ENCODE data around the gene NRXN3. TPM values are rescaled to one million over a fixed set of nuclear protein-coding genes. Genes with fewer than 3 reads are reported as not detected.

The NRXN3 gene
- total and polyA plus RNA-seq, 4 donors = 0.07 to 1.2 (median 0.23) TPM

DNA sequence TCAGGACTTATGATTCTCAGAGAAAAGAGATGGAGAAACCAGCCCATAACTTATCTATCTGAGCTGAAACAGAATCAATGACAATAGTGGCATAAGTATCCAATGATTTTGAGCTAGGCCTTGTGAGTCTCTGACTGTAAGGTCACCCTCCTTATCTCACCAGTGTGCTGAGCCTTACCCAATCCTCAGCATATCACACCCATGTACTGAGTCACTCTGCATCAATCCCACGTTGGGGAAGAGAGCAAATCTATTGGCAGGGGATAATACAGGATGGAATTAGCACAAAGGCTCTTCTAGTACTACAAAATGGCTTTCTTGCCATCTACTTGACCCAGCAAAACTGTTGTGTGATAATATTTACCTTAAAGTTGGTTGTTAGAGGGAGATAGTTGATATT lies 997.8 kb downstream of the NRXN3 start:
- Histone ChIP-seq H3K4me1 (ENCODE audit: control insufficient read depth in 4 of 4, insufficient read depth in 4 of 4, low read length in 3 of 4) (no peaks in the 10 kb centered on the region), H3K9me3 (ENCODE audit: control insufficient read depth in 4 of 4, low read length in 3 of 4) (no peaks in the 10 kb centered on the region), H3K9ac (ENCODE audit: low read depth in 1 of 2, low read length in 2 of 2) (no peak overlapping the region), H3K27ac (ENCODE audit: low read depth in 1 of 2, low read length in 2 of 2) (no peak overlapping the region), H3K27me3 (ENCODE audit: control insufficient read depth in 4 of 4, insufficient read depth in 4 of 4, low read length in 3 of 4) (no peaks in the 10 kb centered on the region), H3K36me3 (ENCODE audit: control insufficient read depth in 4 of 4, insufficient read depth in 3 of 4, low read depth in 1 of 4, low read length in 3 of 4) (no peaks in the 10 kb centered on the region), H3K4me3 (ENCODE audit: low read depth in 1 of 3, low read length in 3 of 3) (no peak overlapping the region)
- no peak for DNase-seq (ENCODE audit: low spot score)
- 38% methylated on average over 1 of the region's 1 CpG for WGBS
- TF ChIP-seq, protein P1, sequence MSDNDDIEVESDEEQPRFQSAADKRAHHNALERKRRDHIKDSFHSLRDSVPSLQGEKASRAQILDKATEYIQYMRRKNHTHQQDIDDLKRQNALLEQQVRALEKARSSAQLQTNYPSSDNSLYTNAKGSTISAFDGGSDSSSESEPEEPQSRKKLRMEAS (IDR thresholded peaks at IDR 0.05) = no peak
- TF ChIP-seq EGR1 (IDR thresholded peaks at IDR 0.05; ENCODE audit: low read depth in 2 of 2) (no peak), GABPA (IDR thresholded peaks at IDR 0.05 in 1 of 2, conservative IDR thresholded peaks at IDR 0.05 in 1 of 2) (no peak), FOXA1 (IDR thresholded peaks at IDR 0.05) (no peak), JUND (IDR thresholded peaks at IDR 0.05) (no peak), TAF1 (conservative IDR thresholded peaks at IDR 0.05) (no peak), FOXA2 (IDR thresholded peaks at IDR 0.05) (no peak), SP1 (IDR thresholded peaks at IDR 0.05) (no peak), RXRA (IDR thresholded peaks at IDR 0.05) (no peak), HNF4A (conservative IDR thresholded peaks at IDR 0.05) (no peak), YY1 (IDR thresholded peaks at IDR 0.05) (no peak), HNF4G (IDR thresholded peaks at IDR 0.05) (no peak)
- TF ChIP-seq, protein P2, sequence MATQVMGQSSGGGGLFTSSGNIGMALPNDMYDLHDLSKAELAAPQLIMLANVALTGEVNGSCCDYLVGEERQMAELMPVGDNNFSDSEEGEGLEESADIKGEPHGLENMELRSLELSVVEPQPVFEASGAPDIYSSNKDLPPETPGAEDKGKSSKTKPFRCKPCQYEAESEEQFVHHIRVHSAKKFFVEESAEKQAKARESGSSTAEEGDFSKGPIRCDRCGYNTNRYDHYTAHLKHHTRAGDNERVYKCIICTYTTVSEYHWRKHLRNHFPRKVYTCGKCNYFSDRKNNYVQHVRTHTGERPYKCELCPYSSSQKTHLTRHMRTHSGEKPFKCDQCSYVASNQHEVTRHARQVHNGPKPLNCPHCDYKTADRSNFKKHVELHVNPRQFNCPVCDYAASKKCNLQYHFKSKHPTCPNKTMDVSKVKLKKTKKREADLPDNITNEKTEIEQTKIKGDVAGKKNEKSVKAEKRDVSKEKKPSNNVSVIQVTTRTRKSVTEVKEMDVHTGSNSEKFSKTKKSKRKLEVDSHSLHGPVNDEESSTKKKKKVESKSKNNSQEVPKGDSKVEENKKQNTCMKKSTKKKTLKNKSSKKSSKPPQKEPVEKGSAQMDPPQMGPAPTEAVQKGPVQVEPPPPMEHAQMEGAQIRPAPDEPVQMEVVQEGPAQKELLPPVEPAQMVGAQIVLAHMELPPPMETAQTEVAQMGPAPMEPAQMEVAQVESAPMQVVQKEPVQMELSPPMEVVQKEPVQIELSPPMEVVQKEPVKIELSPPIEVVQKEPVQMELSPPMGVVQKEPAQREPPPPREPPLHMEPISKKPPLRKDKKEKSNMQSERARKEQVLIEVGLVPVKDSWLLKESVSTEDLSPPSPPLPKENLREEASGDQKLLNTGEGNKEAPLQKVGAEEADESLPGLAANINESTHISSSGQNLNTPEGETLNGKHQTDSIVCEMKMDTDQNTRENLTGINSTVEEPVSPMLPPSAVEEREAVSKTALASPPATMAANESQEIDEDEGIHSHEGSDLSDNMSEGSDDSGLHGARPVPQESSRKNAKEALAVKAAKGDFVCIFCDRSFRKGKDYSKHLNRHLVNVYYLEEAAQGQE (IDR thresholded peaks at IDR 0.05) = no peak
- TF ChIP-seq, protein P3, sequence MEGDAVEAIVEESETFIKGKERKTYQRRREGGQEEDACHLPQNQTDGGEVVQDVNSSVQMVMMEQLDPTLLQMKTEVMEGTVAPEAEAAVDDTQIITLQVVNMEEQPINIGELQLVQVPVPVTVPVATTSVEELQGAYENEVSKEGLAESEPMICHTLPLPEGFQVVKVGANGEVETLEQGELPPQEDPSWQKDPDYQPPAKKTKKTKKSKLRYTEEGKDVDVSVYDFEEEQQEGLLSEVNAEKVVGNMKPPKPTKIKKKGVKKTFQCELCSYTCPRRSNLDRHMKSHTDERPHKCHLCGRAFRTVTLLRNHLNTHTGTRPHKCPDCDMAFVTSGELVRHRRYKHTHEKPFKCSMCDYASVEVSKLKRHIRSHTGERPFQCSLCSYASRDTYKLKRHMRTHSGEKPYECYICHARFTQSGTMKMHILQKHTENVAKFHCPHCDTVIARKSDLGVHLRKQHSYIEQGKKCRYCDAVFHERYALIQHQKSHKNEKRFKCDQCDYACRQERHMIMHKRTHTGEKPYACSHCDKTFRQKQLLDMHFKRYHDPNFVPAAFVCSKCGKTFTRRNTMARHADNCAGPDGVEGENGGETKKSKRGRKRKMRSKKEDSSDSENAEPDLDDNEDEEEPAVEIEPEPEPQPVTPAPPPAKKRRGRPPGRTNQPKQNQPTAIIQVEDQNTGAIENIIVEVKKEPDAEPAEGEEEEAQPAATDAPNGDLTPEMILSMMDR (IDR thresholded peaks at IDR 0.05; ENCODE audit: low read depth, low read length, missing input control) = no peak
- TF ChIP-seq, protein P4, sequence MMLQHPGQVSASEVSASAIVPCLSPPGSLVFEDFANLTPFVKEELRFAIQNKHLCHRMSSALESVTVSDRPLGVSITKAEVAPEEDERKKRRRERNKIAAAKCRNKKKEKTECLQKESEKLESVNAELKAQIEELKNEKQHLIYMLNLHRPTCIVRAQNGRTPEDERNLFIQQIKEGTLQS (IDR thresholded peaks at IDR 0.05) = no peak
- TF ChIP-seq, protein P5, sequence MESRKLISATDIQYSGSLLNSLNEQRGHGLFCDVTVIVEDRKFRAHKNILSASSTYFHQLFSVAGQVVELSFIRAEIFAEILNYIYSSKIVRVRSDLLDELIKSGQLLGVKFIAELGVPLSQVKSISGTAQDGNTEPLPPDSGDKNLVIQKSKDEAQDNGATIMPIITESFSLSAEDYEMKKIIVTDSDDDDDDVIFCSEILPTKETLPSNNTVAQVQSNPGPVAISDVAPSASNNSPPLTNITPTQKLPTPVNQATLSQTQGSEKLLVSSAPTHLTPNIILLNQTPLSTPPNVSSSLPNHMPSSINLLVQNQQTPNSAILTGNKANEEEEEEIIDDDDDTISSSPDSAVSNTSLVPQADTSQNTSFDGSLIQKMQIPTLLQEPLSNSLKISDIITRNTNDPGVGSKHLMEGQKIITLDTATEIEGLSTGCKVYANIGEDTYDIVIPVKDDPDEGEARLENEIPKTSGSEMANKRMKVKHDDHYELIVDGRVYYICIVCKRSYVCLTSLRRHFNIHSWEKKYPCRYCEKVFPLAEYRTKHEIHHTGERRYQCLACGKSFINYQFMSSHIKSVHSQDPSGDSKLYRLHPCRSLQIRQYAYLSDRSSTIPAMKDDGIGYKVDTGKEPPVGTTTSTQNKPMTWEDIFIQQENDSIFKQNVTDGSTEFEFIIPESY (IDR thresholded peaks at IDR 0.05) = no peak

DNA sequence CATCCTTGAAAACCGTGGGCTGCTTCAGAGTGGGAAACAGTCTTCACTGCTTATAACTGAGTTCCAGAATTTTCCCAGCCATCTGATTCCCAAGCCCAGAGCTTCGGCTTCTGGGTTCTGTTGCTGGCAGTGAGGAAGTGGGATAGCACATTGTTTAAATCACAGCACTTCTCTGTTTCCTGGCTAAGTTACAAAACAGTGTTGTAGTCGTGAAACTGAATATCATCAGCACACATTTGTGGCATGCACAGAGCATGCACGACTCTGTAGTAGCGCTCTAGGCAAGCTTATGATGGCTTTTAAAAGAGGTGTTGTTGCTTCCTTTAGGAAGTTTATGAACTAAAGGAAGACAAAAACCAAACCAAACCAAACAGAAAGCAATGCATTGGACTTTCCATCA lies 1005.5 kb downstream of the NRXN3 start:
- H3K36me3 ChIP-seq (ENCODE audit: control insufficient read depth in 4 of 4, insufficient read depth in 3 of 4, low read depth in 1 of 4, low read length in 3 of 4) = no peaks in the 10 kb centered on the region
- H3K4me1 ChIP-seq (ENCODE audit: control insufficient read depth in 4 of 4, insufficient read depth in 4 of 4, low read length in 3 of 4) = no peaks in the 10 kb centered on the region
- no peaks in the 10 kb centered on the region for H3K9me3 ChIP-seq (ENCODE audit: control insufficient read depth in 4 of 4, low read length in 3 of 4)
- no peak overlapping the region for H3K4me3 ChIP-seq (ENCODE audit: low read depth in 1 of 3, low read length in 3 of 3)
- no peaks in the 10 kb centered on the region for H3K27me3 ChIP-seq (ENCODE audit: control insufficient read depth in 4 of 4, insufficient read depth in 4 of 4, low read length in 3 of 4)
- no peak for TF ChIP-seq SP1 (IDR thresholded peaks at IDR 0.05)
- TF ChIP-seq HNF4A (conservative IDR thresholded peaks at IDR 0.05) = no peak
- TF ChIP-seq NR2F2 (IDR thresholded peaks at IDR 0.05) = no peak
- TF ChIP-seq HNF4G (IDR thresholded peaks at IDR 0.05) = no peak
- no peak for TF ChIP-seq TAF1 (conservative IDR thresholded peaks at IDR 0.05)
- no peak for TF ChIP-seq EGR1 (IDR thresholded peaks at IDR 0.05; ENCODE audit: low read depth in 2 of 2)
- no peak for DNase-seq (ENCODE audit: low spot score)
- no peak overlapping the region for H3K9ac ChIP-seq (ENCODE audit: low read depth in 1 of 2, low read length in 2 of 2)
- 48% methylated on average over 5 of the region's 5 CpGs for WGBS
- H3K27ac ChIP-seq (ENCODE audit: low read depth in 1 of 2, low read length in 2 of 2) = no peak overlapping the region
